Posterior vena cava (tissue), 2 donors: ENCODE data around the gene ZNF398. TPM values are rescaled to one million over a fixed set of nuclear protein-coding genes. Genes with fewer than 3 reads are reported as not detected.
"Not testable (repeated sequence)": the region's sequence is repeated elsewhere in the genome, so short reads cannot be mapped to it uniquely, and the experiment has no call there.

Experiments used
- DNase-seq: peaks from one replicate; pipeline ENCODE4 v3.0.0-alpha.2; 2020; ENCODE audit warnings: low spot score
- intact Hi-C, 2 donors: fragments of 100-400 bp; cut with DNase I; formaldehyde crosslinking; loops; one replicate each; pipeline versions ENCODE4 v1.14.1 to v1.14.2; 2022 to 2023
- total RNA-seq, 2 donors: library from RNA; stranded (reverse); fragmentation: NEBNext Ultra II Directional; extraction: Animal tissue kit (Norgen Biotek cat#: 25700); gene quantifications; one replicate each; pipeline ENCODE4 v1.2.1, GENCODE V29; 2021
- donor health status: DM: yes; HTN: yes; CAD: no.
- donor health status: DM: yes; HTN: yes; CAD: no.

The ZNF398 gene
- total RNA-seq, 2 donors from 2014 or later, result 10.3 to 12.1 TPM

GRCh38 chr7:149218469-149219420 is 71.5 kb downstream of the ZNF398 start:
- intact Hi-C loops, result no loop called here
- DNase-seq, result no peak

GRCh38 chr7:149220534-149220933 is 73.3 kb downstream of the ZNF398 start:
- DNase-seq, result no peak
- intact Hi-C loops, result no loop called here

- DNase-seq, result no peak
- intact Hi-C loops, result no loop called here
These were observed 75.9 kb downstream of the ZNF398 start for GRCh38 chr7:149223176-149223575.

GRCh38 chr7:149223761-149224160 is 76.5 kb downstream of the ZNF398 start:
- intact Hi-C loops, result no loop called here
- DNase-seq, result no peak

GRCh38 chr7:149224352-149224751 is 77.1 kb downstream of the ZNF398 start:
- DNase-seq, result no peak
- intact Hi-C loops, result no loop called here

GRCh38 chr7:149225106-149225505 is 77.9 kb downstream of the ZNF398 start:
- DNase-seq, result no peak
- intact Hi-C loops, result no loop called here

- intact Hi-C loops, result no loop called here
- DNase-seq, result no peak
These were observed 78.4 kb downstream of the ZNF398 start for GRCh38 chr7:149225656-149226055.

GRCh38 chr7:149226366-149226765 is 79.1 kb downstream of the ZNF398 start:
- intact Hi-C loops, DNase-seq: not testable (repeated sequence)

GRCh38 chr7:149226840-149227494 is 79.7 kb downstream of the ZNF398 start:
- intact Hi-C loops, result no loop called here
- no peak for DNase-seq

GRCh38 chr7:149228831-149229471 is 81.7 kb downstream of the ZNF398 start:
- no peak for DNase-seq
- intact Hi-C loops, result no loop called here

GRCh38 chr7:149229526-149229925 is 82.3 kb downstream of the ZNF398 start:
- DNase-seq, result no peak
- intact Hi-C loops, result no loop called here

GRCh38 chr7:149232362-149232761 is 85.1 kb downstream of the ZNF398 start:
- DNase-seq, result no peak
- intact Hi-C loops, result no loop called here

Other genes with a start within 250 kb of the ZNF398 start
- 100 to 1,000 TPM in 1 of 2 donors, 10 to 100 TPM in 1; 64.8 to 117 TPM for gene PDIA4, start 118.9 kb upstream of the ZNF398 start, total RNA-seq
- gene ZNF786, start 56.7 kb upstream of the ZNF398 start, total RNA-seq, result 1 to 10 TPM; 3.4 to 4.6 TPM
- 1 to 10 TPM in 1 of 2 donors, under 1 TPM in 1; 0.97 to 1.7 TPM for gene ZNF425, start 21.1 kb upstream of the ZNF398 start, total RNA-seq
- gene ZNF282, start 48.1 kb downstream of the ZNF398 start, total RNA-seq, result 10 to 100 TPM; 13.9 to 19.6 TPM
- 1 to 10 TPM; 5.3 to 6.1 TPM for gene ZNF212, start 92.2 kb downstream of the ZNF398 start, total RNA-seq
- 10 to 100 TPM; 10.8 to 16.3 TPM for gene ZNF783, start 114.7 kb downstream of the ZNF398 start, total RNA-seq